Activated naive CD8-positive, alpha-beta T cell treated with anti-CD3 and anti-CD28 coated beads, Interleukin-2, amount 10 ng/mL, durations not matched to agents 7 days and 5 days (primary cell): ENCODE results near the gene ELK4. TPM values are rescaled to one million over a fixed set of nuclear protein-coding genes. Genes with fewer than 3 reads are reported as not detected.

Experiments used
- ATAC-seq: fragments of 150-1000 bp; cut with Tn5 transposase; one replicate; pipeline ENCODE4 v1.10.0; 2021; ENCODE audit warnings: low read depth, moderate library complexity
- POLR2A ChIA-PET: fragments of 350-600 bp; sonication (Branson Sonifier 250); formaldehyde crosslinking; loops from one replicate; lab custom pipeline; 2021; ENCODE audit warnings: antibody characterized with exemption; lab: Charles Lee
- DNase-seq: peaks from one replicate; pipeline ENCODE4 v3.0.0; 2021
- H3K27ac Mint-ChIP-seq: one replicate; pipeline ENCODE4 v1.8.0; 2022; ENCODE audit warnings: mild to moderate bottlenecking, mixed read lengths
- H3K27me3 Mint-ChIP-seq: one replicate; pipeline ENCODE4 v1.8.0; 2022; ENCODE audit warnings: mild to moderate bottlenecking, moderate library complexity, mixed read lengths
- H3K36me3 Mint-ChIP-seq: one replicate; pipeline ENCODE4 v1.8.0; 2021; ENCODE audit warnings: mild to moderate bottlenecking, mixed read lengths
- H3K4me1 Mint-ChIP-seq: one replicate; pipeline ENCODE4 v1.8.0; 2021; ENCODE audit warnings: mixed read lengths
- H3K4me3 Mint-ChIP-seq: one replicate; pipeline ENCODE4 v1.8.0; 2022; ENCODE audit warnings: mild to moderate bottlenecking, moderate library complexity, mixed read lengths
- H3K9me3 Mint-ChIP-seq: one replicate; pipeline ENCODE4 v1.8.0; 2021; ENCODE audit warnings: mixed read lengths
- total RNA-seq, 2 experiments: library from RNA; stranded (reverse); gene quantifications; one replicate each; pipeline ENCODE4 v1.2.3, GENCODE V29; 2021

Gene ELK4
- total RNA-seq, 2 experiments from 2014 or later, result 124 to 141 TPM

GRCh38 chr1:205612104-205612503, 19.7 kb downstream of the ELK4 start:
- ATAC-seq, result no peak
- peaks cover 26% of the 10 kb centered on the region for H3K4me1 Mint-ChIP-seq
- no peaks in the 10 kb centered on the region for H3K27me3 Mint-ChIP-seq
- H3K4me3 Mint-ChIP-seq, result no peak overlapping the region
- no peak overlapping the region for H3K27ac Mint-ChIP-seq
- DNase-seq, result no peak
- peaks cover 41% of the 10 kb centered on the region for H3K36me3 Mint-ChIP-seq
- H3K9me3 Mint-ChIP-seq, result no peaks in the 10 kb centered on the region
- POLR2A ChIA-PET, result interaction anchor here (1.7 kb wide), 1 partner anchor 19 kb away, joined by 4 read pairs; no protein-coding TSS in a partner anchor

GRCh38 chr1:205610901-205611466, 20.8 kb downstream of the ELK4 start:
- Mint-ChIP-seq H3K4me1 (peaks cover 26% of the 10 kb centered on the region), H3K27me3 (no peaks in the 10 kb centered on the region), H3K4me3 (no peak overlapping the region), H3K9me3 (no peaks in the 10 kb centered on the region), H3K27ac (peak overlapping the region; percentile 36), H3K36me3 (peaks cover 45% of the 10 kb centered on the region)
- DNase-seq, result no peak
- no peak for ATAC-seq
- POLR2A ChIA-PET, result no interaction called here

GRCh38 chr1:205610036-205610435, 21.8 kb downstream of the ELK4 start:
- Mint-ChIP-seq H3K27me3 (no peaks in the 10 kb centered on the region), H3K27ac (no peak overlapping the region), H3K4me1 (peaks cover 25% of the 10 kb centered on the region), H3K36me3 (peaks cover 42% of the 10 kb centered on the region), H3K4me3 (no peak overlapping the region), H3K9me3 (no peaks in the 10 kb centered on the region)
- ATAC-seq, result no peak
- no peak for DNase-seq
- POLR2A ChIA-PET, result no interaction called here

- Mint-ChIP-seq H3K4me3 (no peak overlapping the region), H3K9me3 (no peaks in the 10 kb centered on the region), H3K27me3 (no peaks in the 10 kb centered on the region), H3K4me1 (peaks cover 14% of the 10 kb centered on the region), H3K27ac (no peak overlapping the region), H3K36me3 (peaks cover 35% of the 10 kb centered on the region)
- DNase-seq (no peak), ATAC-seq (no peak)
- POLR2A ChIA-PET, result interaction anchor here (0.6 to 1.0 kb wide), 3 partner anchors 9 to 27 kb away, joined by 3 read pairs; no protein-coding TSS in a partner anchor
These were observed 26.8 kb downstream of the ELK4 start for GRCh38 chr1:205604825-205605505.

- Mint-ChIP-seq H3K36me3 (peaks cover 35% of the 10 kb centered on the region), H3K27ac (no peak overlapping the region), H3K4me3 (no peak overlapping the region), H3K4me1 (peaks cover 15% of the 10 kb centered on the region), H3K27me3 (no peaks in the 10 kb centered on the region), H3K9me3 (no peaks in the 10 kb centered on the region)
- POLR2A ChIA-PET, result interaction anchor here (1.0 kb wide), 1 partner anchor 28 kb away, joined by 4 read pairs; no protein-coding TSS in a partner anchor
- ATAC-seq (no peak), DNase-seq (no peak)
These were observed 27.8 kb downstream of the ELK4 start for GRCh38 chr1:205604059-205604458.

GRCh38 chr1:205601205-205601604, 30.6 kb downstream of the ELK4 start:
- Mint-ChIP-seq H3K4me1 (peaks cover 15% of the 10 kb centered on the region), H3K9me3 (no peaks in the 10 kb centered on the region), H3K4me3 (no peak overlapping the region), H3K36me3 (peaks cover 36% of the 10 kb centered on the region), H3K27ac (no peak overlapping the region), H3K27me3 (no peaks in the 10 kb centered on the region)
- ATAC-seq, result no peak
- POLR2A ChIA-PET, result interaction anchor here (0.9 to 1.6 kb wide), 3 partner anchors 9 to 31 kb away, joined by 4 to 7 read pairs (median 7); no protein-coding TSS in a partner anchor
- DNase-seq, result no peak

GRCh38 chr1:205600085-205600484, 31.7 kb downstream of the ELK4 start:
- Mint-ChIP-seq H3K27ac (peak overlapping the region; percentile 36), H3K36me3 (peaks cover 34% of the 10 kb centered on the region), H3K4me1 (peaks cover 18% of the 10 kb centered on the region), H3K9me3 (no peaks in the 10 kb centered on the region), H3K4me3 (no peak overlapping the region), H3K27me3 (no peaks in the 10 kb centered on the region)
- DNase-seq (no peak), ATAC-seq (peak; percentile 85)
- POLR2A ChIA-PET, result interaction anchor here (1.3 to 1.6 kb wide), 2 partner anchors 31 to 33 kb away, joined by 7 read pairs; no protein-coding TSS in a partner anchor

GRCh38 chr1:205599669-205600042, 32.2 kb downstream of the ELK4 start:
- H3K4me1 Mint-ChIP-seq, result peaks cover 16% of the 10 kb centered on the region
- ATAC-seq, result no peak
- H3K27me3 Mint-ChIP-seq, result no peaks in the 10 kb centered on the region
- no peak for DNase-seq
- peak overlapping the region; percentile 36 for H3K27ac Mint-ChIP-seq
- POLR2A ChIA-PET, result no interaction called here
- H3K9me3 Mint-ChIP-seq, result no peaks in the 10 kb centered on the region
- H3K36me3 Mint-ChIP-seq, result peaks cover 31% of the 10 kb centered on the region
- H3K4me3 Mint-ChIP-seq, result no peak overlapping the region

- H3K27me3 Mint-ChIP-seq, result no peaks in the 10 kb centered on the region
- no peak overlapping the region for H3K4me3 Mint-ChIP-seq
- peaks cover 28% of the 10 kb centered on the region for H3K36me3 Mint-ChIP-seq
- ATAC-seq (no peak), DNase-seq (no peak)
- H3K4me1 Mint-ChIP-seq, result peaks cover 19% of the 10 kb centered on the region
- POLR2A ChIA-PET, result interaction anchor here (1.2 to 1.4 kb wide), 2 partner anchors 32 to 33 kb away, joined by 5 to 8 read pairs; partner anchors contain the start of gene ELK4
- peak overlapping the region; percentile 36 for H3K27ac Mint-ChIP-seq
- no peaks in the 10 kb centered on the region for H3K9me3 Mint-ChIP-seq
These were observed 32.8 kb downstream of the ELK4 start for GRCh38 chr1:205598841-205599668.

GRCh38 chr1:205597691-205598314, 34.0 kb downstream of the ELK4 start:
- POLR2A ChIA-PET, result interaction anchor here (1.2 to 1.4 kb wide), 2 partner anchors 33 to 34 kb away, joined by 5 to 8 read pairs; partner anchors contain the start of gene ELK4
- H3K4me1 Mint-ChIP-seq, result peaks cover 25% of the 10 kb centered on the region
- H3K4me3 Mint-ChIP-seq, result no peak overlapping the region
- ATAC-seq, result no peak
- H3K9me3 Mint-ChIP-seq, result no peaks in the 10 kb centered on the region
- H3K36me3 Mint-ChIP-seq, result peaks cover 23% of the 10 kb centered on the region
- DNase-seq, result no peak
- no peak overlapping the region for H3K27ac Mint-ChIP-seq
- H3K27me3 Mint-ChIP-seq, result no peaks in the 10 kb centered on the region

GRCh38 chr1:205596876-205597275, 34.9 kb downstream of the ELK4 start:
- POLR2A ChIA-PET, result interaction anchor here (0.6 to 1.5 kb wide), 2 partner anchors 36 to 186 kb away, joined by 3 to 4 read pairs; partner anchors contain the start of gene ELK4
- Mint-ChIP-seq H3K27me3 (no peaks in the 10 kb centered on the region), H3K27ac (peak overlapping the region; percentile 2), H3K4me1 (peaks cover 30% of the 10 kb centered on the region), H3K4me3 (no peak overlapping the region), H3K36me3 (peaks cover 23% of the 10 kb centered on the region), H3K9me3 (no peaks in the 10 kb centered on the region)
- DNase-seq (no peak), ATAC-seq (no peak)

GRCh38 chr1:205595861-205596260, 36.0 kb downstream of the ELK4 start:
- no peak overlapping the region for H3K27ac Mint-ChIP-seq
- H3K4me3 Mint-ChIP-seq, result no peak overlapping the region
- H3K9me3 Mint-ChIP-seq, result no peaks in the 10 kb centered on the region
- H3K36me3 Mint-ChIP-seq, result peaks cover 23% of the 10 kb centered on the region
- ATAC-seq (no peak), DNase-seq (no peak)
- POLR2A ChIA-PET, result interaction anchor here (1.5 kb wide), 1 partner anchor 37 kb away, joined by 4 read pairs; the partner anchor contains the start of gene ELK4
- no peaks in the 10 kb centered on the region for H3K27me3 Mint-ChIP-seq
- peaks cover 34% of the 10 kb centered on the region for H3K4me1 Mint-ChIP-seq
